H1 (cell line): ENCODE results near the gene CASK. TPM values are rescaled to one million over a fixed set of nuclear protein-coding genes. Genes with fewer than 3 reads are reported as not detected.

Experiments
- CTCF ChIA-PET: fragments of 300-600 bp; sonication (Branson Sonifier 250); formaldehyde crosslinking; loops from one replicate; lab custom pipeline; 2021; ENCODE audit not compliant: partially characterized antibody; lab: Charles Lee
- POLR2A ChIA-PET: fragments of 300-600 bp; sonication (Branson Sonifier 250); formaldehyde crosslinking; loops from one replicate; lab custom pipeline; 2021; ENCODE audit warnings: inconsistent platforms; ENCODE audit not compliant: partially characterized antibody; lab: Charles Lee
- DNase-seq, 2 experiments: peaks; one replicate each; pipeline versions ENCODE4 v3.0.0 to v3.0.0-alpha.2; 2010 to 2022; ENCODE audit warnings: low spot score in 2 of 2, low read depth in 1 of 2, mixed read lengths in 1 of 2
- FAIRE-seq: peaks from 2 replicates; lab custom pipeline; 2011; peaks lifted over from hg19 to GRCh38; lab: Jason Lieb, UNC
- H2AFZ ChIP-seq: 2 replicates; pipeline ENCODE4 v1.8.1; 2012; ENCODE audit warnings: low read length, inconsistent platforms
- H2AK5ac ChIP-seq: 2 replicates; pipeline ENCODE4 v1.6.1; 2013; ENCODE audit warnings: low read depth, low read length
- H2BK120ac ChIP-seq: replicated peaks from 2 replicates; pipeline ENCODE3; 2013; ENCODE audit warnings: low read depth, low read length, inconsistent platforms
- H2BK12ac ChIP-seq: 2 replicates; pipeline ENCODE4 v1.6.1; 2013; ENCODE audit warnings: low read depth, low read length
- H2BK15ac ChIP-seq: 2 replicates; pipeline ENCODE4 v1.6.1; 2013; ENCODE audit warnings: low read length
- H2BK20ac ChIP-seq: 2 replicates; pipeline ENCODE4 v1.6.1; 2013; ENCODE audit warnings: low read length
- H2BK5ac ChIP-seq: 2 replicates; pipeline ENCODE4 v1.6.1; 2013; ENCODE audit warnings: low read depth, low read length
- H3K14ac ChIP-seq: 2 replicates; pipeline ENCODE4 v1.6.1; 2013; ENCODE audit warnings: inconsistent platforms; ENCODE audit not compliant: insufficient read length
- H3K18ac ChIP-seq: 2 replicates; pipeline ENCODE4 v1.6.1; 2013; ENCODE audit warnings: low read length; ENCODE audit errors: extremely low read depth
- H3K23ac ChIP-seq: 2 replicates; pipeline ENCODE4 v1.6.1; 2013; ENCODE audit warnings: inconsistent platforms; ENCODE audit not compliant: insufficient read length
- H3K23me2 ChIP-seq: 2 replicates; pipeline ENCODE4 v1.6.1; 2013; ENCODE audit warnings: low read depth, low read length
- H3K27ac ChIP-seq: 2 replicates; pipeline ENCODE4 v1.6.1; 2011; ENCODE audit warnings: low read depth, low read length, inconsistent platforms
- H3K27me3 ChIP-seq, 4 experiments: replicated peaks in 1 of 4; 1 replicate in 1 of 4; 2 replicates in 3 of 4; pipeline versions ENCODE4 v1.6.1 to v1.8.1; 2011 to 2013; ENCODE audit warnings: low read length in 3 of 4, mild to moderate bottlenecking in 3 of 4, inconsistent platforms in 2 of 4, mixed read lengths in 2 of 4, moderate library complexity in 1 of 4; ENCODE audit not compliant: control insufficient read depth in 3 of 4, insufficient read depth in 3 of 4; ENCODE audit errors: extremely low read depth in 1 of 4
- H3K36me3 ChIP-seq, 4 experiments: 2 replicates each; pipeline versions ENCODE4 v1.6.1 to v1.8.1; 2011 to 2013; ENCODE audit warnings: mild to moderate bottlenecking in 4 of 4, low read length in 3 of 4, moderate library complexity in 2 of 4, control low read depth in 1 of 4, inconsistent platforms in 1 of 4; ENCODE audit not compliant: insufficient read depth in 4 of 4, control insufficient read depth in 2 of 4
- H3K4ac ChIP-seq: replicated peaks from 2 replicates; pipeline ENCODE3; 2013; ENCODE audit warnings: low read length, low read depth, mixed read lengths, inconsistent platforms; ENCODE audit not compliant: insufficient read length
- H3K4me1 ChIP-seq, 4 experiments: replicated peaks in 1 of 4; 1 replicate in 1 of 4; 2 replicates in 3 of 4; pipeline versions ENCODE4 v1.6.1 to v1.8.1; 2011 to 2013; ENCODE audit warnings: low read length in 3 of 4, inconsistent platforms in 2 of 4, mixed read lengths in 1 of 4; ENCODE audit not compliant: insufficient read depth in 4 of 4, control insufficient read depth in 3 of 4
- H3K4me2 ChIP-seq, 2 experiments: 2 replicates each; pipeline versions ENCODE4 v1.6.1 to v1.8.1; 2011 to 2013; ENCODE audit warnings: low read depth in 2 of 2, low read length in 2 of 2, control low read depth in 1 of 2, inconsistent platforms in 1 of 2, mild to moderate bottlenecking in 1 of 2; ENCODE audit not compliant: insufficient read depth in 1 of 2
- H3K4me3 ChIP-seq, 4 experiments: fragments of 200-600, 300-600 bp in 1 of 4; sonication (generic), shearing (Covaris generic), sonication (Bioruptor Twin) in 1 of 4; 2 replicates each; pipeline versions ENCODE4 v1.5.1 to v1.8.1; 2011 to 2016; ENCODE audit warnings: low read length in 4 of 4, low read depth in 3 of 4, control low read depth in 2 of 4, inconsistent platforms in 2 of 4, mild to moderate bottlenecking in 2 of 4, mixed read lengths in 1 of 4, moderate library complexity in 1 of 4; ENCODE audit not compliant: insufficient read depth in 2 of 4; ENCODE audit errors: extremely low read depth in 1 of 4
- H3K56ac ChIP-seq: replicated peaks from 2 replicates; pipeline ENCODE3; 2013; ENCODE audit warnings: low read depth, mild to moderate bottlenecking, mixed read lengths, low read length, inconsistent platforms; ENCODE audit not compliant: insufficient read length
- H3K79me1 ChIP-seq: 2 replicates; pipeline ENCODE4 v1.6.1; 2013; ENCODE audit warnings: low read depth, low read length, control low read depth
- H3K79me2 ChIP-seq, 2 experiments: 2 replicates each; pipeline versions ENCODE4 v1.6.1 to v1.8.1; 2012 to 2013; ENCODE audit warnings: low read length in 2 of 2, mild to moderate bottlenecking in 2 of 2, inconsistent platforms in 1 of 2; ENCODE audit not compliant: insufficient read depth in 2 of 2, control insufficient read depth in 1 of 2
- H3K9ac ChIP-seq, 4 experiments: replicated peaks in 1 of 4; 1 replicate in 1 of 4; 2 replicates in 3 of 4; pipeline versions ENCODE4 v1.6.1 to v1.8.1; 2011 to 2013; ENCODE audit warnings: low read depth in 3 of 4, low read length in 3 of 4, control low read depth in 2 of 4, mild to moderate bottlenecking in 2 of 4, moderate library complexity in 2 of 4, inconsistent platforms in 1 of 4; ENCODE audit errors: extremely low read depth in 1 of 4
- H3K9me3 ChIP-seq, 2 experiments: 2 replicates each; pipeline versions ENCODE4 v1.6.1 to v1.8.1; 2012 to 2013; ENCODE audit warnings: mild to moderate bottlenecking in 2 of 2, moderate library complexity in 2 of 2, control low read depth in 1 of 2, inconsistent platforms in 1 of 2, low read depth in 1 of 2, low read length in 1 of 2, mixed read lengths in 1 of 2; ENCODE audit not compliant: insufficient read depth in 2 of 2
- H4K20me1 ChIP-seq, 2 experiments: replicated peaks in 1 of 2; 2 replicates each; pipeline versions ENCODE3 to v1.8.1; 2011 to 2013; ENCODE audit warnings: inconsistent platforms in 2 of 2, low read length in 2 of 2, mild to moderate bottlenecking in 1 of 2; ENCODE audit not compliant: insufficient read depth in 2 of 2, control insufficient read depth in 1 of 2
- H4K5ac ChIP-seq: 2 replicates; pipeline ENCODE4 v1.6.1; 2013; ENCODE audit warnings: low read length, low read depth, mixed read lengths, inconsistent platforms; ENCODE audit not compliant: insufficient read length
- H4K8ac ChIP-seq: 2 replicates; pipeline ENCODE4 v1.8.0; 2013; ENCODE audit warnings: mild to moderate bottlenecking, moderate library complexity, low read length, inconsistent platforms; ENCODE audit not compliant: insufficient read depth; ENCODE audit errors: extremely low read depth
- H4K91ac ChIP-seq: replicated peaks from 2 replicates; pipeline ENCODE3; 2013; ENCODE audit warnings: low read length, mixed read lengths, inconsistent platforms; ENCODE audit not compliant: insufficient read length
- CTCF ChIP-seq, 3 experiments: IDR thresholded peaks; 1 replicate in 2 of 3; 2 replicates in 1 of 3; pipeline versions ENCODE4 v1.5.1 to v1.6.1; 2011; ENCODE audit warnings: low read length in 3 of 3, mild to moderate bottlenecking in 3 of 3, inconsistent platforms in 2 of 3, low read depth in 1 of 3, moderate library complexity in 1 of 3; ENCODE audit not compliant: insufficient read depth in 1 of 3; ENCODE audit errors: control extremely low read depth in 1 of 3
- RAD21 ChIP-seq, 2 experiments: IDR thresholded peaks in 1 of 2; conservative IDR thresholded peaks in 1 of 2; 2 replicates each; pipeline ENCODE4 v1.6.1; 2011; ENCODE audit warnings: low read depth in 2 of 2, low read length in 2 of 2, improper control_type of control experiment in 1 of 2, inconsistent platforms in 1 of 2, mild to moderate bottlenecking in 1 of 2, moderate library complexity in 1 of 2
- SP4 ChIP-seq: IDR thresholded peaks from 2 replicates; pipeline ENCODE4 v1.6.1; 2012; ENCODE audit warnings: low read length, inconsistent platforms
- TEAD4 ChIP-seq: IDR thresholded peaks from 2 replicates; pipeline ENCODE4 v1.6.1; 2012; ENCODE audit warnings: low read depth, low read length, inconsistent platforms, mixed read lengths
- WGBS, 2 experiments: shearing (Covaris generic) in 1 of 2; methylation state at CpG; one replicate each; pipeline versions ENCODE4 v1.1.6 to v1.1.7; 2013 to 2015; ENCODE audit warnings: low lambda C conversion rate in 2 of 2, mixed read lengths in 2 of 2, inconsistent platforms in 1 of 2, low coverage in 1 of 2, missing lambda C conversion rate in 1 of 2; ENCODE audit not compliant: insufficient replicate concordance in 2 of 2, insufficient coverage in 1 of 2, insufficient read length in 1 of 2; ENCODE audit errors: extremely low coverage in 1 of 2, missing lambda C conversion rate in 1 of 2; 5-methylcytosine and 5-hydroxymethylcytosine counted together
- polyA plus RNA-seq, 7 experiments: library from polyadenylated mRNA; depleted of rRNA in 3 of 7; stranded (reverse) in 5 of 7; unstranded in 2 of 7; fragments of >200 nt in 5 of 7; fragments of 200-250 nt in 2 of 7; gene quantifications; 1 replicate in 5 of 7; 2 replicates in 1 of 7; 4 replicates in 1 of 7; pipeline versions ENCODE4 v1.2.1 to v1.2.3, GENCODE V29; 2011 to 2013; ENCODE audit warnings: missing spikeins in 2 of 7, mixed read lengths in 2 of 7
- total RNA-seq: library from RNA; stranded (reverse); fragmentation: NEBNext Ultra II Directional; extraction: Animal tissue kit (Norgen Biotek cat#: 25700); gene quantifications from 2 replicates; pipeline ENCODE4 v1.2.1, GENCODE V29; 2021

Gene CASK
- total and polyA plus RNA-seq, 2 of the 8 experiments (the other 6 are each of a cell fraction or from before 2014, with no cell fraction given) = 21.6 to 55.1 TPM

GRCh38 chrX:41858161-41858775 lies 65.1 kb downstream of the CASK start:
- Histone ChIP-seq H3K79me2 (peaks cover 0 to 54% of the 10 kb centered on the region in 2 experiments; a peak in 2 of 4 replicates), H3K4me1 (no peaks in the 10 kb centered on the region; a peak in 3 of 7 replicates), H2BK12ac (no peak overlapping the region), H3K9me3 (no peaks in the 10 kb centered on the region), H3K23me2 (no peaks in the 10 kb centered on the region), H3K56ac (no peak overlapping the region), H2BK5ac (no peak overlapping the region), H2BK15ac (no peak overlapping the region), H3K14ac (no peak overlapping the region), H2BK120ac (no peak overlapping the region), H3K36me3 (no peaks in the 10 kb centered on the region), H3K4me3 (no peak overlapping the region), H3K18ac (no peak overlapping the region), H2AFZ (no peak overlapping the region), H2AK5ac (no peak overlapping the region), H4K20me1 (no peaks in the 10 kb centered on the region), H4K5ac (no peak overlapping the region), H3K79me1 (no peaks in the 10 kb centered on the region), H3K4ac (no peak overlapping the region), H3K27ac (no peak overlapping the region), H3K23ac (no peak overlapping the region), H3K9ac (no peak overlapping the region), H3K27me3 (no peaks in the 10 kb centered on the region), H2BK20ac (no peak overlapping the region), H4K8ac (no peak overlapping the region), H3K4me2 (no peak overlapping the region), H4K91ac (no peak overlapping the region)
- FAIRE-seq (peak; percentile 85), DNase-seq (peak in 1 of 2 experiments; percentile 5)
- ChIA-PET CTCF (interaction anchor here (0.6 to 1.6 kb wide), 8 partner anchors 9 to 286 kb away, joined by 3 to 7 read pairs (median 3); no protein-coding TSS in a partner anchor), POLR2A (interaction anchor here (0.6 kb wide), 1 partner anchor 28 kb away, joined by 3 read pairs; no protein-coding TSS in a partner anchor)
- TF ChIP-seq SP4 (no peak), CTCF (IDR thresholded peaks at IDR 0.05; ENCODE audit: control extremely low read depth in 1 of 3, insufficient read depth in 1 of 3, low read depth in 1 of 3, low read length in 3 of 3) (peak; percentile 13 to 53 (median 46); a peak in 3 of 4 replicates), RAD21 (IDR thresholded peaks at IDR 0.05 in 1 of 2, conservative IDR thresholded peaks at IDR 0.05 in 1 of 2; ENCODE audit: low read depth in 2 of 2, low read length in 2 of 2) (peak in 1 of 2 experiments; percentile 18; a peak in 1 of 4 replicates), TEAD4 (0 out of 2 replicates have a peak, but pooled peaks have one; percentile 25)
- 66% methylated on average over 4 of the region's 4 CpGs; no CpG with 5 or more reads in 1 of the 2 experiments for WGBS, 2 experiments
